Gastrocnemius medialis (tissue), 4 donors: ENCODE measurements around the gene PTPRR. TPM values are rescaled to one million over a fixed set of nuclear protein-coding genes. Genes with fewer than 3 reads are reported as not detected.

Experiments used
- ATAC-seq, 2 donors: fragments of 150-250 bp; one replicate each; pipeline ENCODE4 v1.9.1; 2016
- DNase-seq, 2 donors: peaks; one replicate each; pipeline ENCODE4 v3.0.0-alpha.2; 2019
- H3K27ac ChIP-seq, 4 donors: fragments of 200-600 bp; sonication (generic); 1 replicate in 1 of 4; 2 replicates in 3 of 4; pipeline ENCODE4 v1.5.1; 2016 to 2018; ENCODE audit warnings: mild to moderate bottlenecking in 2 of 4, moderate library complexity in 1 of 4
- H3K27me3 ChIP-seq, 3 donors: fragments of 200-600 bp; sonication (generic) in 2 of 3; 1 replicate in 1 of 3; 2 replicates in 2 of 3; pipeline versions ENCODE4 v1.5.1 to v1.6.0; 2016 to 2019; ENCODE audit warnings: mild to moderate bottlenecking in 1 of 3, moderate library complexity in 1 of 3
- H3K36me3 ChIP-seq, 2 donors: fragments of 200-600 bp; sonication (generic) in 1 of 2; one replicate each; pipeline ENCODE4 v1.5.1; 2017 to 2018
- H3K4me1 ChIP-seq, 2 donors: fragments of 200-600 bp; sonication (generic) in 1 of 2; one replicate each; pipeline ENCODE4 v1.5.1; 2016 to 2017; ENCODE audit warnings: mild to moderate bottlenecking in 2 of 2
- H3K4me3 ChIP-seq, 4 donors: fragments of 200-600 bp; sonication (generic) in 3 of 4; 1 replicate in 1 of 4; 2 replicates in 3 of 4; pipeline ENCODE4 v1.5.1; 2016 to 2019; ENCODE audit warnings: mild to moderate bottlenecking in 2 of 4
- H3K9me3 ChIP-seq, 3 donors: fragments of 200-600 bp; sonication (generic) in 2 of 3; 1 replicate in 1 of 3; 2 replicates in 2 of 3; pipeline ENCODE4 v1.5.1; 2016 to 2019
- CTCF ChIP-seq, 5 experiments: fragments of 450-650 bp in 3 of 5; fragments of 200-600 bp in 2 of 5; sonication (generic) in 2 of 5; IDR thresholded peaks in 4 of 5; conservative IDR thresholded peaks in 1 of 5; 1 replicate in 4 of 5; 2 replicates in 1 of 5; pipeline ENCODE4 v1.5.1; 2016 to 2019; ENCODE audit warnings: antibody characterized with exemption in 5 of 5, mild to moderate bottlenecking in 3 of 5, moderate library complexity in 3 of 5
- POLR2A ChIP-seq, 2 donors: fragments of 450-650 bp; IDR thresholded peaks; one replicate each; pipeline ENCODE4 v1.6.1; 2017; ENCODE audit warnings: antibody characterized with exemption in 2 of 2, mild to moderate bottlenecking in 2 of 2, moderate library complexity in 2 of 2
- in situ Hi-C, 4 donors: fragments of 200-750 bp; cut with MboI; loops; one replicate each; pipeline versions ENCODE4 v1.15.0 to v1.8.0; 2017; ENCODE audit warnings: low sequenced_read_pairs in 4 of 4
- intact Hi-C: fragments of 100-400 bp; cut with DNase I; formaldehyde crosslinking; loops from one replicate; pipeline ENCODE4 v1.15.1; 2023; ENCODE audit warnings: low total_unique reads
- total RNA-seq, 4 donors: library from RNA; depleted of rRNA; stranded (reverse); fragments of >200 nt; gene quantifications; one replicate each; pipeline versions ENCODE4 v1.1.0 to v1.2.3, GENCODE V29; 2016

The PTPRR gene
- total RNA-seq, 4 donors from 2014 or later = 0.18 to 0.20 TPM; not detected in 2

- Histone ChIP-seq H3K4me1 (no peaks in the 10 kb centered on the region), H3K27ac (no peak overlapping the region), H3K36me3 (no peaks in the 10 kb centered on the region), H3K27me3 (no peaks in the 10 kb centered on the region), H3K9me3 (no peaks in the 10 kb centered on the region), H3K4me3 (no peak overlapping the region)
- TF ChIP-seq POLR2A (IDR thresholded peaks at IDR 0.05) (no peak), CTCF (IDR thresholded peaks at IDR 0.05 in 4 of 5, conservative IDR thresholded peaks at IDR 0.05 in 1 of 5) (no peak)
- intact Hi-C loops = no loop called here
- ATAC-seq = no peak
- no peak for DNase-seq
- in situ Hi-C loops = no loop called here
Measured at GRCh38 chr12:70852416-70853150, 68.0 kb downstream of the PTPRR start.

GRCh38 chr12:70849265-70849960, 71.1 kb downstream of the PTPRR start:
- no peaks in the 10 kb centered on the region for H3K36me3 ChIP-seq
- intact Hi-C loops = loop anchor here (10.0 kb wide), 1 partner anchor 115 kb away; no protein-coding TSS in a partner anchor
- ATAC-seq = no peak

GRCh38 chr12:70847871-70848270, 72.7 kb downstream of the PTPRR start:
- H3K36me3 ChIP-seq = no peaks in the 10 kb centered on the region
- DNase-seq (no peak), ATAC-seq (no peak)
- no peaks in the 10 kb centered on the region for H3K4me1 ChIP-seq
- H3K27ac ChIP-seq = no peak overlapping the region
- H3K9me3 ChIP-seq = no peaks in the 10 kb centered on the region
- TF ChIP-seq CTCF (IDR thresholded peaks at IDR 0.05 in 4 of 5, conservative IDR thresholded peaks at IDR 0.05 in 1 of 5) = no peak
- no peaks in the 10 kb centered on the region for H3K27me3 ChIP-seq
- in situ Hi-C loops (no loop called here), intact Hi-C loops (loop anchor here (10.0 kb wide), 1 partner anchor 113 kb away; no protein-coding TSS in a partner anchor)
- H3K4me3 ChIP-seq = no peak overlapping the region

More at GRCh38 chr12:70849265-70849960, 71.1 kb downstream of the PTPRR start:
- Histone ChIP-seq H3K27me3 (no peaks in the 10 kb centered on the region), H3K4me1 (no peaks in the 10 kb centered on the region), H3K9me3 (no peaks in the 10 kb centered on the region), H3K27ac (no peak overlapping the region), H3K4me3 (no peak overlapping the region)
- TF ChIP-seq CTCF (IDR thresholded peaks at IDR 0.05 in 4 of 5, conservative IDR thresholded peaks at IDR 0.05 in 1 of 5) (peak in 1 of 5 experiments; percentile 39), POLR2A (IDR thresholded peaks at IDR 0.05) (no peak)
- in situ Hi-C loops = no loop called here
- no peak for DNase-seq

GRCh38 chr12:70845268-70845667, 75.3 kb downstream of the PTPRR start:
- H3K9me3 ChIP-seq = no peaks in the 10 kb centered on the region
- in situ Hi-C loops (no loop called here), intact Hi-C loops (loop anchor here (10.0 kb wide), 1 partner anchor 110 kb away; no protein-coding TSS in a partner anchor)
- DNase-seq (no peak), ATAC-seq (no peak)
- no peak overlapping the region for H3K27ac ChIP-seq
- no peaks in the 10 kb centered on the region for H3K4me1 ChIP-seq
- no peaks in the 10 kb centered on the region for H3K27me3 ChIP-seq
- H3K4me3 ChIP-seq = no peak overlapping the region
- no peak for TF ChIP-seq CTCF (IDR thresholded peaks at IDR 0.05 in 4 of 5, conservative IDR thresholded peaks at IDR 0.05 in 1 of 5)
- TF ChIP-seq POLR2A (IDR thresholded peaks at IDR 0.05) = no peak
- H3K36me3 ChIP-seq = no peaks in the 10 kb centered on the region
